ENCODE results near the gene FNDC7.

GRCh38 chr1:108753363-108753762, 40.7 kb downstream of the FNDC7 start:
- TF ChIP-seq CTCF (IDR thresholded peaks at IDR 0.05; ENCODE audit: extremely low read depth in 1 of 2, insufficient read depth in 1 of 2, low read depth in 1 of 2, low read length in 2 of 2) (no peak), MYC (IDR thresholded peaks at IDR 0.05; ENCODE audit: low read depth, low read length) (no peak)
